ENCODE results near the gene TMEM97. TPM values are rescaled to one million over a fixed set of nuclear protein-coding genes. Genes with fewer than 3 reads are reported as not detected.
"Not testable (repeated sequence)": the region's sequence is repeated elsewhere in the genome, so short reads cannot be mapped to it uniquely, and the experiment has no call there.

Gene TMEM97
- total and polyA plus RNA-seq, 9 donors = 18.7 to 93.0 (median 26.0) TPM

DNA sequence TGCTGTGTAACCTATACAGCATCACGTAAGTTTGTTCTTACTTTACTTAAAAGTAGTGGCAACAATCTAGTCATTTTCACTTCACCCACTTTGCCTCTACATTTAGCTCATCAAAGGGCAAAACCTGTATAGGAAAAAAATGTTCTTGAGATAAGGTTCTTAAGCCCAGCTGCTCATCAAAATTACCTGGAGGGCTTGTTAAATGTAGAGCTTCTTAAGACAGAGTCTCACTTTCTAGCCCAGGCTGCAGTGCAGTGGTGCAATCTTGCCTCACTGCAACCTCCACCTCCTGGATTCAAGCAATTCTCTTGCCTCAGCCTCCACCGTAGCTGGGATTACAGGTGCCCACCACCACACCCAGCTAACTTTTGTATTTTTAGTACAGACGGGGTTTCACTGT is 38.2 kb upstream of the TMEM97 start:
- intact Hi-C loops (cut with DNase I) = no loop called here
- no peak for DNase-seq
- TF ChIP-seq EP300 (IDR thresholded peaks at IDR 0.05) (no peak), POLR2A (IDR thresholded peaks at IDR 0.05) (no peak)
- TF ChIP-seq, protein P1, sequence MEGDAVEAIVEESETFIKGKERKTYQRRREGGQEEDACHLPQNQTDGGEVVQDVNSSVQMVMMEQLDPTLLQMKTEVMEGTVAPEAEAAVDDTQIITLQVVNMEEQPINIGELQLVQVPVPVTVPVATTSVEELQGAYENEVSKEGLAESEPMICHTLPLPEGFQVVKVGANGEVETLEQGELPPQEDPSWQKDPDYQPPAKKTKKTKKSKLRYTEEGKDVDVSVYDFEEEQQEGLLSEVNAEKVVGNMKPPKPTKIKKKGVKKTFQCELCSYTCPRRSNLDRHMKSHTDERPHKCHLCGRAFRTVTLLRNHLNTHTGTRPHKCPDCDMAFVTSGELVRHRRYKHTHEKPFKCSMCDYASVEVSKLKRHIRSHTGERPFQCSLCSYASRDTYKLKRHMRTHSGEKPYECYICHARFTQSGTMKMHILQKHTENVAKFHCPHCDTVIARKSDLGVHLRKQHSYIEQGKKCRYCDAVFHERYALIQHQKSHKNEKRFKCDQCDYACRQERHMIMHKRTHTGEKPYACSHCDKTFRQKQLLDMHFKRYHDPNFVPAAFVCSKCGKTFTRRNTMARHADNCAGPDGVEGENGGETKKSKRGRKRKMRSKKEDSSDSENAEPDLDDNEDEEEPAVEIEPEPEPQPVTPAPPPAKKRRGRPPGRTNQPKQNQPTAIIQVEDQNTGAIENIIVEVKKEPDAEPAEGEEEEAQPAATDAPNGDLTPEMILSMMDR (IDR thresholded peaks at IDR 0.05) = no peak
- Histone ChIP-seq H3K36me3 (no peaks in the 10 kb centered on the region), H3K27me3 (no peaks in the 10 kb centered on the region), H3K4me3 (no peak overlapping the region), H3K9me3 (no peaks in the 10 kb centered on the region), H3K27ac (no peak overlapping the region), H3K4me1 (ENCODE audit: insufficient read depth) (no peaks in the 10 kb centered on the region)
- 84 to 89% (median 88%) methylated on average over 3 of the region's 3 CpGs for WGBS, 3 donors

DNA sequence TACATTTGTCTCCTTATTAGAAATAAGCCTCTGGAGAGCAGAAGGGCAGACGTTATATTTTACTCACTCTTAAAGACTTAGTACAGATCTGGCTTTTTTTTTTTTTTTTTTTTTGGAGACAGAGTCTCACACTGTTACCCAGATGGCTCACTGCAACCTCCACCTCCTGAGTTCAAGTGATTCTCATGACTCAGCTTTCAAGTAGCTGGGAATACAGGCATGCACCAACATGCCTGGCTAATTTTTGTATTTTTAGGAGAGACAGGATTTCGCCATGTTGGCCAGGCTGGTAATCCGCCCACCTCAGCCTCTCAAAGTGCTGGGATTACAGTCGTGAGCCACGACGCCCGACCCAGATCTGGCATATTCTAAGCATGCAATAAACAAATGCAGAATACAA is 36.4 kb upstream of the TMEM97 start:
- 41 to 57% (median 45%) methylated on average over 7 of the region's 7 CpGs for WGBS, 3 donors
- no peaks in the 10 kb centered on the region for H3K4me1 ChIP-seq (ENCODE audit: insufficient read depth)
- H3K27me3 ChIP-seq = no peaks in the 10 kb centered on the region
- H3K36me3 ChIP-seq = no peaks in the 10 kb centered on the region
- no peak overlapping the region for H3K4me3 ChIP-seq
- H3K9me3 ChIP-seq = no peaks in the 10 kb centered on the region
- H3K27ac ChIP-seq = no peak overlapping the region
- no peak for DNase-seq
- no peak for TF ChIP-seq EP300 (IDR thresholded peaks at IDR 0.05)
- intact Hi-C loops (cut with DNase I) = no loop called here

DNA sequence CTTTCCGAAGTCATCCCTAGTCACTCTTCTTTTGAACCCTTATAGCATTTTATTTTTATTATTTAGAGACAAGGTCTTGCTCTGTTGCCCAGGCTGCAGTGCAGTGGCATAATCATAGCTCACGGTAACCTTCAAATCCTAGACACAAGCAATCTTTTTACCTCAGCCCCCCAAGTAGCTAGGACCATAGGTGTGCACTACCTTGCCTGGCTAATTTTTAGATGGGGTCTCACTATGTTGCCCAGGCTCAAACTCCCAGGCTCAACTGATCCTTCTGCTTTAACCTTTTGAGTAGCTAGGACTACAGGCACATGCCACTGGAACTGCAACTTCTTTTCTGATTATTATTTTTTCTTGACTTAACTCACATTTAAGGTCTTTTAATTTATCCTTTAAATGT is 33.0 kb upstream of the TMEM97 start:
- Histone ChIP-seq H3K27ac (no peak overlapping the region), H3K4me3 (no peak overlapping the region), H3K27me3 (no peaks in the 10 kb centered on the region), H3K4me1 (ENCODE audit: insufficient read depth) (peaks cover 2% of the 10 kb centered on the region), H3K36me3 (no peaks in the 10 kb centered on the region), H3K9me3 (no peaks in the 10 kb centered on the region)
- no peak for DNase-seq
- WGBS, 3 donors = 49 to 92% (median 75%) methylated on average over 2 of the region's 2 CpGs
- TF ChIP-seq, protein P1 (IDR thresholded peaks at IDR 0.05) = no peak
- TF ChIP-seq EP300 (IDR thresholded peaks at IDR 0.05) (no peak), POLR2A (IDR thresholded peaks at IDR 0.05) (no peak)
- intact Hi-C loops (cut with DNase I) = no loop called here

DNA sequence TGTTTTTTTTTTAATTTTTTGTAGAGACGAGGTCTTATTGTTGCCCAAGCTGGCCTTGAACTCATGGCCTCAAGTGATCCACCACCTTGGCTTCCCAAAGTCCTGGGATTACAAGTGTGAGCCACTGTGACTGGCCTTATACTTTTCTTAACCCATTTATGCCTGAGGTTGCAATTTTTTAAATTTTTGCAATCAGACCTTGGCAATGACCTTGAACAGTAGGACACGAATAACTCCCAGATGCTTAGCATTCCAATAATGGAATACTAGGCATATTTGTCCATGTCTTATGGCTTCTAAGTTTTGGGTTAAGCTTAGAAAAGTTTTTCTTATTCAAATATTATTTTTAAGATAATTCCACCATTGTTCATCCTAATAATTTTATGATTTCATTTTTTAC is 28.3 kb upstream of the TMEM97 start:
- H3K9me3 ChIP-seq = no peaks in the 10 kb centered on the region
- no peak overlapping the region for H3K4me3 ChIP-seq
- H3K4me1 ChIP-seq (ENCODE audit: insufficient read depth) = peaks cover 2% of the 10 kb centered on the region
- intact Hi-C loops (cut with DNase I) = no loop called here
- no peaks in the 10 kb centered on the region for H3K27me3 ChIP-seq
- WGBS, 3 donors = 5 to 19% (median 9%) methylated on average over 2 of the region's 2 CpGs
- TF ChIP-seq POLR2A (IDR thresholded peaks at IDR 0.05) (no peak), EP300 (IDR thresholded peaks at IDR 0.05) (no peak)
- TF ChIP-seq, protein P1 (IDR thresholded peaks at IDR 0.05) = no peak
- no peaks in the 10 kb centered on the region for H3K36me3 ChIP-seq
- DNase-seq = no peak
- H3K27ac ChIP-seq = no peak overlapping the region

DNA sequence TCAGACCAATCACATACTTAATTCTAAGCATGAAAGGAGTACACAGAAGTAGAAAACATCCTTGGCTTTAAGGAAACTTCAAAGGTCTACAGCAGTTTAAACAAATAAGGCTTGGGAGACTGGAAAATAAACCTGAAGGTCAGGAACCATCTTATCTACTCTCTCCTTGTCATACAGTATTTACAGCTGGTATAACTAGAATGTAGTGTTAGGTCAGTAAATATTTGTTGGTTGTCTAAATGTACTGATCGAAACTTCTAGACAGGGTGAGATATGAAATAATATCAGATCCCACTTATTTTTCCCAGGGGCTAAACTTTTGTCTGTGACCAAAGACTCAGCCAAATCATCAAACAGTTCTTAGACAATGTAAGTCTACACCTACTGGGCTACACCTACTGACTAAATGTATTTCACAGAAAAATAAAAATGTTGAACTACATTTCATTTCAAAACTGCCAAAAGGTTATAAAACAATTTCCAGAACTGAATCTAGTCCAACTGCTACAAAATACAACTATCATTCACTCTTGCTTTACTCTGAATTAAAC is 27.1 kb upstream of the TMEM97 start:
- DNase-seq = no peak
- intact Hi-C loops (cut with DNase I) = no loop called here
- WGBS, 3 donors = 28 to 33% (median 29%) methylated on average over 1 of the region's 1 CpG
- peaks cover 2% of the 10 kb centered on the region for H3K4me1 ChIP-seq (ENCODE audit: insufficient read depth)
- no peaks in the 10 kb centered on the region for H3K36me3 ChIP-seq
- TF ChIP-seq, protein P1 (IDR thresholded peaks at IDR 0.05) = no peak
- TF ChIP-seq EP300 (IDR thresholded peaks at IDR 0.05) (no peak), POLR2A (IDR thresholded peaks at IDR 0.05) (no peak)
- no peak overlapping the region for H3K4me3 ChIP-seq
- no peaks in the 10 kb centered on the region for H3K9me3 ChIP-seq
- no peaks in the 10 kb centered on the region for H3K27me3 ChIP-seq
- no peak overlapping the region for H3K27ac ChIP-seq

DNA sequence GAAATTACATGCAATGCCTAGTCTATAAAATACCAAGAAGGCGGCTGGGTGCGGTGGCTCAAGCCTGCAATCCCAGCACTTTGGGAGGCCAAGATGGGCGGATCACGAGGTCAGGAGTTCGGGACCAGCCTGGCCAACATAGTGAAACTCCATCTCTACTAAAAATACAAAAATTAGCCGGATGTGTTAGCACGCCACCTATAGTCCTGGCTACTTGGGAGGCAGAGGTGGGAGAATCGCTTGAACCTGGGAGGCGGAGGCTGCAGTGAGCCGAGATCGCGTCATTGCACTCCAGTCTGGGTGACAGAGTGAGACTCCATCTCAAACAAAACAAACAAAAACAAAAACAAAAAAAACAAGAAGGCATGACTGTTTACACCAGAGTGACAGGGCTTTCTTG is 26.1 kb upstream of the TMEM97 start:
- H3K4me3 ChIP-seq; intact Hi-C loops (cut with DNase I); DNase-seq; H3K9me3 ChIP-seq; H3K4me1 ChIP-seq (ENCODE audit: insufficient read depth); H3K27me3 ChIP-seq; H3K36me3 ChIP-seq; H3K27ac ChIP-seq: not testable (repeated sequence)
- 89 to 91% (median 90%) methylated on average over 12 of the region's 12 CpGs for whole genome bisulfite sequencing, 3 donors

All from ovary (tissue), 9 donors.